ENCODE results near the gene HIRA. TPM values are rescaled to one million over a fixed set of nuclear protein-coding genes. Genes with fewer than 3 reads are reported as not detected.

HIRA gene
- total and polyA plus RNA-seq, 2 of the 8 experiments (the other 6 are each of a cell fraction or from before 2014, with no cell fraction given): 34.9 to 67.2 TPM

GRCh38 chr22:19400881-19401280, 30.7 kb downstream of the HIRA start (continued):
- no peak for TF ChIP-seq CHD7 (IDR thresholded peaks at IDR 0.05; ENCODE audit: insufficient replicate concordance, low read length)
- no peak for TF ChIP-seq EGR1 (IDR thresholded peaks at IDR 0.05; ENCODE audit: borderline replicate concordance, low read depth, low read length)
- TF ChIP-seq MAX (IDR thresholded peaks at IDR 0.05): no peak
- TF ChIP-seq NANOG (IDR thresholded peaks at IDR 0.05; ENCODE audit: insufficient read depth, low read depth, low read length, poor library complexity, severe bottlenecking): no peak
